ENCODE data around the gene WDR43. TPM values are rescaled to one million over a fixed set of nuclear protein-coding genes. Genes with fewer than 3 reads are reported as not detected.
"Not testable (repeated sequence)": the region's sequence is repeated elsewhere in the genome, so short reads cannot be mapped to it uniquely, and the experiment has no call there.

WDR43 gene
- total and polyA plus RNA-seq, 2 experiments from 2014 or later, result 21.0 to 41.3 TPM

DNA sequence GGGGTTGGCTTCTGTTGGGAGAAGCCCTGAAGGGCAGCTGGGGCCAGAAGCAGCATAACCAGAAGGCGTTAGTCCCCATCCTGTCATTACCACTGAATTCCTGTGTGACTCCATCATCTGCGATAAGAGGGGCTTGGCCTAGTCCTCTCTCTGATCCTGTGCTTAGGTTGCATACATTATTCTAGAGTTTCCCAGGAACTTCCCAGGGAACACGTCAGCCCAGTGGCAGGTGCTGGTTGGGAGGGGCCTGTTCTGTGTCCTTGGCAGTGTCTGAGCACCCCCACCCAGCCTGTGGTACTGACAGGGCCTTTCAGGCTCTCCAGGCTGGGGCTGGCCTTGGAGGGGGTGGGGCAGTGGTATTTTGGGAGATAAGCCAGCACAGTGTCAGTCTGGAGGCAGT is 82.1 kb downstream of the WDR43 start:
- Histone ChIP-seq H3K36me3 (replicated peaks; ENCODE audit: insufficient read depth, low read depth) (no peaks in the 10 kb centered on the region), H3K9me2 (replicated peaks; ENCODE audit: insufficient read depth) (no peaks in the 10 kb centered on the region), H2AFZ (no peak overlapping the region), H3K4me1 (ENCODE audit: insufficient read depth) (peaks cover 15% of the 10 kb centered on the region), H3K27ac (peak overlapping the region; percentile 90), H3K79me2 (no peaks in the 10 kb centered on the region), H3K9me3 (ENCODE audit: low read depth) (no peaks in the 10 kb centered on the region), H4K20me1 (ENCODE audit: insufficient read depth, poor library complexity, severe bottlenecking) (no peaks in the 10 kb centered on the region), H3K4me3 (no peak overlapping the region), H3K4me2 (no peak overlapping the region), H3K27me3 (no peaks in the 10 kb centered on the region)
- 42% methylated on average over 3 of the region's 3 CpGs for WGBS (ENCODE audit: low lambda C conversion rate, missing lambda C conversion rate)
- TF ChIP-seq CTCF (IDR thresholded peaks at IDR 0.05; ENCODE audit: poor library complexity), result no peak
- TF ChIP-seq EZH2phosphoT487 (IDR thresholded peaks at IDR 0.05; ENCODE audit: low read depth, severe bottlenecking, unreplicated experiment), result no peak
- TF ChIP-seq EZH2 (IDR thresholded peaks at IDR 0.05; ENCODE audit: borderline replicate concordance), result no peak
- DNase-seq (ENCODE audit: low spot score), result peak; percentile 81

GRCh38 chr2:28977176-28977875 is 82.9 kb downstream of the WDR43 start:
- 94% methylated on average over 10 of the region's 10 CpGs for WGBS (ENCODE audit: low lambda C conversion rate, missing lambda C conversion rate)
- Histone ChIP-seq H3K27me3 (no peaks in the 10 kb centered on the region), H3K4me3 (no peak overlapping the region)

DNA sequence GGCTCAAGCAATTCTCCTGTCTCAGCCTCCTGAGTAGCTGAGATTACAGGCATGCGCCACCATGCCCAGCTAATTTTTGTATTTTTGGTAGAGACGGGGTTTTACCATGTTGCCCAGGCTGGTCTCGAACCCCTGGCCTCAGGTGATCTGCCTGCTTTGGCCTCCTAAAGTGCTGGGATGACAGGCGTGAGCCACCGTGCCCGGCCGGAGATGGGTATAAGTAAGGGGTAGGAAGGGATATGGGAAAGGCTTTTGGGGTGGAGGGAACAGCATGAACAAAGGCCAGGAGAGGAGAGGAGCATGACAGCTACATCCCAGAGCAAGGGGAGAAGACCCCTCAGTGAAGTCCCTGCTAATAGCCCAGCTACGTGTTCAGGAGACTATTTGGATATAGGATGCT is 83.5 kb downstream of the WDR43 start:
- H3K4me1 ChIP-seq (ENCODE audit: insufficient read depth), result peaks cover 16% of the 10 kb centered on the region
- not testable (repeated sequence) for H3K9me2 ChIP-seq (replicated peaks; ENCODE audit: insufficient read depth)
- WGBS (ENCODE audit: low lambda C conversion rate, missing lambda C conversion rate), result 95% methylated on average over 8 of the region's 8 CpGs

More at GRCh38 chr2:28977176-28977875, 82.9 kb downstream of the WDR43 start:
- TF ChIP-seq CTCF (IDR thresholded peaks at IDR 0.05; ENCODE audit: poor library complexity) (no peak), EZH2phosphoT487 (IDR thresholded peaks at IDR 0.05; ENCODE audit: low read depth, severe bottlenecking, unreplicated experiment) (no peak), EZH2 (IDR thresholded peaks at IDR 0.05; ENCODE audit: borderline replicate concordance) (no peak)
- Histone ChIP-seq H3K27ac (peak overlapping the region; percentile 86), H3K4me1 (ENCODE audit: insufficient read depth) (peaks cover 16% of the 10 kb centered on the region), H3K79me2 (no peaks in the 10 kb centered on the region), H3K9me3 (ENCODE audit: low read depth) (no peaks in the 10 kb centered on the region), H3K36me3 (replicated peaks; ENCODE audit: insufficient read depth, low read depth) (no peaks in the 10 kb centered on the region), H3K9me2 (replicated peaks; ENCODE audit: insufficient read depth) (no peaks in the 10 kb centered on the region), H4K20me1 (ENCODE audit: insufficient read depth, poor library complexity, severe bottlenecking) (no peaks in the 10 kb centered on the region), H3K4me2 (no peak overlapping the region), H2AFZ (no peak overlapping the region)
- DNase-seq (ENCODE audit: low spot score), result no peak

DNA sequence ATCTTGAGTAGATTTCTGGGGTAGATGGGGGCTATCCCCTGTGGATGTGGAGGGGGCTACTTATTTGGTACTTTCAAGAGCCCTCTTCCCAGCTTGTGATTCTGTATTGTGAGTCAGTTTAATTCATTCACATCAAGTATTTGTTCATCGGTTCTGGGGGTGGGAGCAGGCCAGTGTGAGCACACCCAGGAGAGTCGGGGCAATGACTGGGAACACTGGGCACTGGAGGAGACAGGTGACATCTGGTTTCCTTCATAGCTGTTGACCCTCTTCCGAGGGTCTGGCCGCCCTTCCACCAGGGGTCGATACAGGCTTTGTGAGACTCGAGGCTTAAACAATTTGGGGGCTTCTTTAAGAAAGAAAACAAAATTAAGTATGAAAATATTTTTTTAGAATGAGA is 84.1 kb downstream of the WDR43 start:
- DNase-seq (ENCODE audit: low spot score), result no peak
- H3K9me3 ChIP-seq (ENCODE audit: low read depth), result no peaks in the 10 kb centered on the region
- H3K79me2 ChIP-seq, result no peaks in the 10 kb centered on the region
- H3K9me2 ChIP-seq (replicated peaks; ENCODE audit: insufficient read depth), result no peaks in the 10 kb centered on the region
- no peak overlapping the region for H3K27ac ChIP-seq
- no peaks in the 10 kb centered on the region for H3K27me3 ChIP-seq
- H3K4me1 ChIP-seq (ENCODE audit: insufficient read depth), result peaks cover 16% of the 10 kb centered on the region
- no peak overlapping the region for H2AFZ ChIP-seq
- 83% methylated on average over 6 of the region's 6 CpGs for WGBS (ENCODE audit: low lambda C conversion rate, missing lambda C conversion rate)
- no peak overlapping the region for H3K4me2 ChIP-seq
- no peak for TF ChIP-seq EZH2phosphoT487 (IDR thresholded peaks at IDR 0.05; ENCODE audit: low read depth, severe bottlenecking, unreplicated experiment)
- no peak for TF ChIP-seq EZH2 (IDR thresholded peaks at IDR 0.05; ENCODE audit: borderline replicate concordance)
- no peak for TF ChIP-seq CTCF (IDR thresholded peaks at IDR 0.05; ENCODE audit: poor library complexity)
- no peaks in the 10 kb centered on the region for H3K36me3 ChIP-seq (replicated peaks; ENCODE audit: insufficient read depth, low read depth)
- no peak overlapping the region for H3K4me3 ChIP-seq
- H4K20me1 ChIP-seq (ENCODE audit: insufficient read depth, poor library complexity, severe bottlenecking), result no peaks in the 10 kb centered on the region

More for the DNA sequence above, 83.5 kb downstream of the WDR43 start:
- H3K36me3 ChIP-seq (replicated peaks; ENCODE audit: insufficient read depth, low read depth); H3K4me3 ChIP-seq; H3K27me3 ChIP-seq; H2AFZ ChIP-seq; H3K9me3 ChIP-seq (ENCODE audit: low read depth); H3K27ac ChIP-seq; H3K79me2 ChIP-seq; H4K20me1 ChIP-seq (ENCODE audit: insufficient read depth, poor library complexity, severe bottlenecking); H3K4me2 ChIP-seq; DNase-seq (ENCODE audit: low spot score): not testable (repeated sequence)

Data from hepatocyte (in vitro differentiated cells).